SK-N-SH treated with all-trans-retinoic acid at 6 μM for 48 hours (cell line): ENCODE data around the gene RET.

Experiments used
- ATAC-seq: fragments of 200-7000 bp; cut with Tn5 transposase; 3 replicates; pipeline ENCODE4 v1.9.1; 2020; ENCODE audit warnings: mild to moderate bottlenecking, moderate library complexity
- ARNTL ChIP-seq: fragments of 450-650 bp; formaldehyde crosslinking; IDR thresholded peaks from 2 replicates; pipeline ENCODE4 v1.5.0; 2020; ENCODE audit warnings: low read depth, mild to moderate bottlenecking, moderate library complexity, borderline replicate concordance
- BACH2 ChIP-seq: fragments of 250-450 bp; sonication (Bioruptor Pico); IDR thresholded peaks from 2 replicates; pipeline ENCODE4 v1.9.0; 2021; ENCODE audit warnings: mild to moderate bottlenecking, borderline replicate concordance
- CSDC2 ChIP-seq: fragments of 250-450 bp; sonication (Bioruptor Pico); IDR thresholded peaks from 2 replicates; pipeline ENCODE4 v1.5.0; 2020; ENCODE audit warnings: mild to moderate bottlenecking, moderate library complexity
- ESRRG ChIP-seq: fragments of 250-450 bp; sonication (Bioruptor Pico); IDR thresholded peaks from 2 replicates; pipeline ENCODE4 v1.6.1; 2021; ENCODE audit warnings: mild to moderate bottlenecking
- GLIS3 ChIP-seq: fragments of 250-450 bp; sonication (Bioruptor Pico); IDR thresholded peaks from 2 replicates; pipeline ENCODE4 v1.5.0; 2020; ENCODE audit warnings: mild to moderate bottlenecking, moderate library complexity
- ISL1 ChIP-seq: fragments of 250-450 bp; sonication (Bioruptor Pico); IDR thresholded peaks from 2 replicates; pipeline ENCODE4 v2.1.2; 2022; ENCODE audit warnings: mild to moderate bottlenecking, moderate library complexity
- OSR1 ChIP-seq: fragments of 250-450 bp; sonication (Bioruptor Pico); IDR thresholded peaks from 2 replicates; pipeline ENCODE4 v1.8.0; 2022; ENCODE audit warnings: moderate library complexity, mild to moderate bottlenecking, inconsistent platforms
- RARB ChIP-seq: fragments of 250-450 bp; sonication (Bioruptor Pico); IDR thresholded peaks from 2 replicates; pipeline ENCODE4 v1.8.0; 2021; ENCODE audit warnings: mild to moderate bottlenecking, moderate library complexity
- SNAI2 ChIP-seq: fragments of 250-450 bp; sonication (Bioruptor Pico); IDR thresholded peaks from 2 replicates; pipeline ENCODE4 v1.5.0; 2020; ENCODE audit warnings: mild to moderate bottlenecking, moderate library complexity
- TCF4 ChIP-seq: fragments of 250-450 bp; sonication (Bioruptor Pico); IDR thresholded peaks from 2 replicates; pipeline ENCODE4 v1.8.0; 2021; ENCODE audit warnings: mild to moderate bottlenecking, moderate library complexity, borderline replicate concordance
- TOX ChIP-seq: fragments of 250-450 bp; sonication (Bioruptor Pico); IDR thresholded peaks from 2 replicates; pipeline ENCODE4 v1.8.0; 2021; ENCODE audit warnings: mild to moderate bottlenecking, moderate library complexity, borderline replicate concordance
- ZC3H10 ChIP-seq: fragments of 250-450 bp; sonication (Bioruptor Pico); IDR thresholded peaks from 2 replicates; pipeline ENCODE4 v1.5.1; 2021; ENCODE audit warnings: mild to moderate bottlenecking, moderate library complexity
- ZFP3 ChIP-seq: fragments of 250-450 bp; sonication (Bioruptor Pico); IDR thresholded peaks from 2 replicates; pipeline ENCODE4 v1.5.0; 2020; ENCODE audit warnings: mild to moderate bottlenecking, moderate library complexity
- ZNF565 ChIP-seq: fragments of 450-650 bp; formaldehyde crosslinking; conservative IDR thresholded peaks from 2 replicates; pipeline ENCODE4 v1.5.0; 2020; ENCODE audit warnings: low read depth, mild to moderate bottlenecking, moderate library complexity
- ZNF70 ChIP-seq: fragments of 450-650 bp; formaldehyde crosslinking; IDR thresholded peaks from 2 replicates; pipeline ENCODE4 v1.5.0; 2020; ENCODE audit warnings: mild to moderate bottlenecking, moderate library complexity
- ZNF8 ChIP-seq: fragments of 450-650 bp; formaldehyde crosslinking; IDR thresholded peaks from 2 replicates; pipeline ENCODE4 v1.5.0; 2020; ENCODE audit warnings: mild to moderate bottlenecking, moderate library complexity
- TF ChIP-seq, protein P1 (sequence below): fragments of 250-450 bp; sonication (Bioruptor Pico); IDR thresholded peaks from 2 replicates; pipeline ENCODE4 v1.5.0; 2020; ENCODE audit warnings: mild to moderate bottlenecking, moderate library complexity
- TF ChIP-seq, protein P2 (sequence below): fragments of 250-450 bp; sonication (Bioruptor Pico); IDR thresholded peaks from 2 replicates; pipeline ENCODE4 v1.8.0; 2020; ENCODE audit warnings: mild to moderate bottlenecking, moderate library complexity, borderline replicate concordance
- TF ChIP-seq, protein P3 (sequence below): fragments of 250-450 bp; sonication (Bioruptor Pico); IDR thresholded peaks from 2 replicates; pipeline ENCODE4 v1.8.0; 2021; ENCODE audit warnings: low read depth, mild to moderate bottlenecking, moderate library complexity, borderline replicate concordance
- TF ChIP-seq, protein P4 (sequence below): fragments of 250-450 bp; sonication (Bioruptor Pico); IDR thresholded peaks from 2 replicates; pipeline ENCODE4 v1.5.1; 2021; ENCODE audit warnings: mild to moderate bottlenecking, moderate library complexity

RET gene

DNA sequence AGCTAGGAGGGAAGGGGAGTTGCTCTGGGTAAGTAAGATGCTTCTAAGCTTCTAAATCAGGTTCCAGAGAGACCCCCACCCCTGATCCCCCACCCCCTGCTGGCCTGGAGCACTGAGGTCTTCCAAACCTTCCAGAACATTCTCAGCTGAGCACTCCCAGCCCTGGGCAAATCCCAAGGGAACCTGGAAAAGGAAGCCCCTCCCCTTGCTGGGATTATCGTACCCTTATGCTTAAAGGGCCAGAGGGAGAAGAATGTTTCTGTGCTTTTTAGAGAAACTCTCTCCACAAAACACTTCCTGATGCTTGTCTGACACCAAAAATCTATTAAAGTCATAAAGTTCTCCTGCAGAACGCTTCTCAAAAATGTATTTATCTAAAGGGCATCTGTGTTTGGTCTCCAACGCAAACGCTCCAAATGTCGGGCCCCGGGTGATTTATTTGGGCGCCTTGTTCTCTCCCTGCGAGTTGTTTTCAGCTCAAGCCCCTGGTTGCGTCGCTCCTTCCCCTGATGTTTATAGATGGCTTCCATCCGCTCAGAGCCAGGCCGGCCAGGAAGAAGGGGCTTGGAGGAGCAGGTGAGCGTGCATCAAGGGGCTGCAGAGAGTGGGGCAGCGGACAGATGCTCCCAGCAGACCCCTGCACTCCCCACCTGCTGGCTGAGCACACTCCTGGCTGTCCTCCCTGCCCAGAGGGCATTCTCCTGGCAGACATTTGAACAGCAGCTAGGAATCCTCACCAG lies 8.2 kb upstream of the RET start:
- TF ChIP-seq, protein P1, sequence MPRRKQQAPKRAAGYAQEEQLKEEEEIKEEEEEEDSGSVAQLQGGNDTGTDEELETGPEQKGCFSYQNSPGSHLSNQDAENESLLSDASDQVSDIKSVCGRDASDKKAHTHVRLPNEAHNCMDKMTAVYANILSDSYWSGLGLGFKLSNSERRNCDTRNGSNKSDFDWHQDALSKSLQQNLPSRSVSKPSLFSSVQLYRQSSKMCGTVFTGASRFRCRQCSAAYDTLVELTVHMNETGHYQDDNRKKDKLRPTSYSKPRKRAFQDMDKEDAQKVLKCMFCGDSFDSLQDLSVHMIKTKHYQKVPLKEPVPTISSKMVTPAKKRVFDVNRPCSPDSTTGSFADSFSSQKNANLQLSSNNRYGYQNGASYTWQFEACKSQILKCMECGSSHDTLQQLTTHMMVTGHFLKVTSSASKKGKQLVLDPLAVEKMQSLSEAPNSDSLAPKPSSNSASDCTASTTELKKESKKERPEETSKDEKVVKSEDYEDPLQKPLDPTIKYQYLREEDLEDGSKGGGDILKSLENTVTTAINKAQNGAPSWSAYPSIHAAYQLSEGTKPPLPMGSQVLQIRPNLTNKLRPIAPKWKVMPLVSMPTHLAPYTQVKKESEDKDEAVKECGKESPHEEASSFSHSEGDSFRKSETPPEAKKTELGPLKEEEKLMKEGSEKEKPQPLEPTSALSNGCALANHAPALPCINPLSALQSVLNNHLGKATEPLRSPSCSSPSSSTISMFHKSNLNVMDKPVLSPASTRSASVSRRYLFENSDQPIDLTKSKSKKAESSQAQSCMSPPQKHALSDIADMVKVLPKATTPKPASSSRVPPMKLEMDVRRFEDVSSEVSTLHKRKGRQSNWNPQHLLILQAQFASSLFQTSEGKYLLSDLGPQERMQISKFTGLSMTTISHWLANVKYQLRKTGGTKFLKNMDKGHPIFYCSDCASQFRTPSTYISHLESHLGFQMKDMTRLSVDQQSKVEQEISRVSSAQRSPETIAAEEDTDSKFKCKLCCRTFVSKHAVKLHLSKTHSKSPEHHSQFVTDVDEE (CRISPR knock-in tag), result no peak
- no peak for ATAC-seq

DNA sequence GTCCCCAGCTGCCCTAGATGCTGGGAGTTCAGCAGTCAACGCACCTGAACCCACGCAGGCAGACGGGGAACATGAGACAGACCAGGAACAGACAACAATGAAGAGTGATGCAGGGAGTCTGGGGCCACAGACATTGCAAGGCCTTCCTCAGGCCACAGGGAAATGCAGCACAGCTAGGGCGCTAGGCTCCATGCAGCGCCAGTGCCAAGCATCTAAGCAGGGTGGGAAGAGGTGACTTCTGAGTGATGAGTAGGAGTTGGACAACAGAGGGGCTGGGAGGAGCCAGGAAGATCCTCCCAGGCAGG lies 7.7 kb upstream of the RET start:
- no peak for ATAC-seq
- TF ChIP-seq ARNTL, result no peak
- no peak for TF ChIP-seq ESRRG
- TF ChIP-seq TCF4 (CRISPR knock-in tag), result no peak
- no peak for TF ChIP-seq BACH2 (CRISPR knock-in tag)
- TF ChIP-seq ZFP3 (CRISPR knock-in tag), result no peak
- TF ChIP-seq ISL1 (CRISPR knock-in tag), result no peak
- TF ChIP-seq ZNF565, result no peak
- TF ChIP-seq, protein P2, sequence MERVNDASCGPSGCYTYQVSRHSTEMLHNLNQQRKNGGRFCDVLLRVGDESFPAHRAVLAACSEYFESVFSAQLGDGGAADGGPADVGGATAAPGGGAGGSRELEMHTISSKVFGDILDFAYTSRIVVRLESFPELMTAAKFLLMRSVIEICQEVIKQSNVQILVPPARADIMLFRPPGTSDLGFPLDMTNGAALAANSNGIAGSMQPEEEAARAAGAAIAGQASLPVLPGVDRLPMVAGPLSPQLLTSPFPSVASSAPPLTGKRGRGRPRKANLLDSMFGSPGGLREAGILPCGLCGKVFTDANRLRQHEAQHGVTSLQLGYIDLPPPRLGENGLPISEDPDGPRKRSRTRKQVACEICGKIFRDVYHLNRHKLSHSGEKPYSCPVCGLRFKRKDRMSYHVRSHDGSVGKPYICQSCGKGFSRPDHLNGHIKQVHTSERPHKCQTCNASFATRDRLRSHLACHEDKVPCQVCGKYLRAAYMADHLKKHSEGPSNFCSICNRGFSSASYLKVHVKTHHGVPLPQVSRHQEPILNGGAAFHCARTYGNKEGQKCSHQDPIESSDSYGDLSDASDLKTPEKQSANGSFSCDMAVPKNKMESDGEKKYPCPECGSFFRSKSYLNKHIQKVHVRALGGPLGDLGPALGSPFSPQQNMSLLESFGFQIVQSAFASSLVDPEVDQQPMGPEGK (CRISPR knock-in tag), result no peak
- TF ChIP-seq CSDC2 (CRISPR knock-in tag), result no peak
- TF ChIP-seq TOX (CRISPR knock-in tag), result no peak
- TF ChIP-seq, protein P3, sequence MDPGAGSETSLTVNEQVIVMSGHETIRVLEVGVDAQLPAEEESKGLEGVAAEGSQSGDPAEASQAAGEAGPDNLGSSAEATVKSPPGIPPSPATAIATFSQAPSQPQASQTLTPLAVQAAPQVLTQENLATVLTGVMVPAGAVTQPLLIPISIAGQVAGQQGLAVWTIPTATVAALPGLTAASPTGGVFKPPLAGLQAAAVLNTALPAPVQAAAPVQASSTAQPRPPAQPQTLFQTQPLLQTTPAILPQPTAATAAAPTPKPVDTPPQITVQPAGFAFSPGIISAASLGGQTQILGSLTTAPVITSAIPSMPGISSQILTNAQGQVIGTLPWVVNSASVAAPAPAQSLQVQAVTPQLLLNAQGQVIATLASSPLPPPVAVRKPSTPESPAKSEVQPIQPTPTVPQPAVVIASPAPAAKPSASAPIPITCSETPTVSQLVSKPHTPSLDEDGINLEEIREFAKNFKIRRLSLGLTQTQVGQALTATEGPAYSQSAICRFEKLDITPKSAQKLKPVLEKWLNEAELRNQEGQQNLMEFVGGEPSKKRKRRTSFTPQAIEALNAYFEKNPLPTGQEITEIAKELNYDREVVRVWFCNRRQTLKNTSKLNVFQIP (CRISPR knock-in tag), result no peak
- no peak for TF ChIP-seq ZC3H10 (CRISPR knock-in tag)
- TF ChIP-seq OSR1 (CRISPR knock-in tag), result no peak
- TF ChIP-seq, protein P4, sequence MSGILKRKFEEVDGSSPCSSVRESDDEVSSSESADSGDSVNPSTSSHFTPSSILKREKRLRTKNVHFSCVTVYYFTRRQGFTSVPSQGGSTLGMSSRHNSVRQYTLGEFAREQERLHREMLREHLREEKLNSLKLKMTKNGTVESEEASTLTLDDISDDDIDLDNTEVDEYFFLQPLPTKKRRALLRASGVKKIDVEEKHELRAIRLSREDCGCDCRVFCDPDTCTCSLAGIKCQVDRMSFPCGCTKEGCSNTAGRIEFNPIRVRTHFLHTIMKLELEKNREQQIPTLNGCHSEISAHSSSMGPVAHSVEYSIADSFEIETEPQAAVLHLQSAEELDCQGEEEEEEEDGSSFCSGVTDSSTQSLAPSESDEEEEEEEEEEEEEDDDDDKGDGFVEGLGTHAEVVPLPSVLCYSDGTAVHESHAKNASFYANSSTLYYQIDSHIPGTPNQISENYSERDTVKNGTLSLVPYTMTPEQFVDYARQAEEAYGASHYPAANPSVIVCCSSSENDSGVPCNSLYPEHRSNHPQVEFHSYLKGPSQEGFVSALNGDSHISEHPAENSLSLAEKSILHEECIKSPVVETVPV, result no peak
- no peak for TF ChIP-seq GLIS3 (CRISPR knock-in tag)
- TF ChIP-seq ZNF70 (CRISPR knock-in tag), result no peak
- no peak for TF ChIP-seq SNAI2 (CRISPR knock-in tag)
- no peak for TF ChIP-seq RARB

DNA sequence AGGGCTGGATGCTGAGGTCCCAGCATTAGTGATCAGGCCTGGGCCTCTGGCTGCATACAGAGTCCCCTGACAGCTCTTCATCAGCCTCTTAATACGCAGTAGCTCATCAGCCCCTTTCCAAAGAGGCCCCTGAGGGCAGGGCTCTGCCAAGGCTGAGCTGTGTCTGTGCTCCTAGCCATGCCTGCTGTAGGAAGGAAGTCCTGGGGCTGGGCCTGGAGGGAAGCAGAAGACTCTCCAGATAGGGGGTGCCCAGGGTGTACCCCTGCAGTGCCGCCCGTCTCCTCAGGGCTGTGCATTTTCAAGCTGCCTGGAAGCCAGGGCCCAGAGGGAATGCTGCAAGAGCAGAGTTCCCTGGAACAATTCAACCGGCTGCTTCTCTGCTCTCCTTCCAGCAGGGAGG lies 7.3 kb upstream of the RET start:
- no peak for ATAC-seq
- TF ChIP-seq ZFP3 (CRISPR knock-in tag) (no peak), RARB (no peak), ZNF8 (no peak), TOX (CRISPR knock-in tag) (no peak), SNAI2 (CRISPR knock-in tag) (no peak), ARNTL (no peak)
- TF ChIP-seq, protein P1 (CRISPR knock-in tag), result no peak
